ENCODE data around the gene CRYBA1.

The CRYBA1 gene

DNA sequence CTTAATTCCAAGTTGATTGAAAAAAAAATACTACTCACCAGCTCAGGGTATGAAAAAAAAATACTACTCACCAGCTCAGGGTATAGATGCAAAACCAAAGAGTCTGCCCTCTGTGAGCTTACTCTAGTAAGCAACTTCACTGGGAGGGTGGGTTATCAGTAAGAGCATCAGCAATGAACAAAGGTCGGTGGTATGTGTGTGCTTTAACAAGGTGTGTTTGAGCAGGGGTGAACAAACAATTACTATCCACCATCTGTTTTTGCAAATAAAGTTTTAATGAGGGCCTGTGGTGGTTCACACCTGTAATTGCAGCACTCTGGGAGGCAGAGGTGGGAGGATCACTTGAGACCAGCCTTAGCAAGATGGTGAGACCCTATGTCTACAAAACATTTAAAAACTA is 27.3 kb downstream of the CRYBA1 start:
- in situ Hi-C loops (cut with MboI; ENCODE audit: low pct_unique_long_range_greater_than_20kb, low sequenced_read_pairs, unreplicated experiment), result no loop called here
- no peak for DNase-seq (ENCODE audit: low spot score)

DNA sequence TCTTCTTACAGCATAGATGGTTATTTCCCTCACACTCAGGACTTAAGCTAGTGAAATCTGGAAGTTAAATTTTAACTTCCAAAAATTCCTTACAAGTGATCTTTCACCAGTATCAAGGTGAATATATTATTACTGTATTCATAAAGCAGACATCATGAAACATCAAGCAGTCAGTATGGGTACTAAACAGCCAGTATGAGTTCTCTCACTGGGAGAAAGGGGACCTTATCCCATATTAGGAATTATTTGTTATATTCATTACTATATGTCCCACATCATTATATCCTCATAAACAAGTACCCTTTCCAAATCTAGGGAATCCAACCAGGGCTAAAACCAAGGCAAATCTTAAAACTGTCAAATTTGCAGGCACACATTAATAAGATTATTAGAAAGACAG is 32.0 kb downstream of the CRYBA1 start:
- TF ChIP-seq CTCF (IDR thresholded peaks at IDR 0.05; ENCODE audit: extremely low read depth, insufficient read depth, missing control alignments), result no peak
- DNase-seq (ENCODE audit: low spot score), result no peak
- in situ Hi-C loops (cut with MboI; ENCODE audit: low pct_unique_long_range_greater_than_20kb, low sequenced_read_pairs, unreplicated experiment), result no loop called here

More for the DNA sequence above, 27.3 kb downstream of the CRYBA1 start:
- TF ChIP-seq CTCF (IDR thresholded peaks at IDR 0.05; ENCODE audit: extremely low read depth, insufficient read depth, missing control alignments), result no peak

GRCh38 chr17:29279397-29280070 is 32.9 kb downstream of the CRYBA1 start:
- DNase-seq (ENCODE audit: low spot score), result no peak
- in situ Hi-C loops (cut with MboI; ENCODE audit: low pct_unique_long_range_greater_than_20kb, low sequenced_read_pairs, unreplicated experiment), result no loop called here
- no peak for TF ChIP-seq CTCF (IDR thresholded peaks at IDR 0.05; ENCODE audit: extremely low read depth, insufficient read depth, missing control alignments)

DNA sequence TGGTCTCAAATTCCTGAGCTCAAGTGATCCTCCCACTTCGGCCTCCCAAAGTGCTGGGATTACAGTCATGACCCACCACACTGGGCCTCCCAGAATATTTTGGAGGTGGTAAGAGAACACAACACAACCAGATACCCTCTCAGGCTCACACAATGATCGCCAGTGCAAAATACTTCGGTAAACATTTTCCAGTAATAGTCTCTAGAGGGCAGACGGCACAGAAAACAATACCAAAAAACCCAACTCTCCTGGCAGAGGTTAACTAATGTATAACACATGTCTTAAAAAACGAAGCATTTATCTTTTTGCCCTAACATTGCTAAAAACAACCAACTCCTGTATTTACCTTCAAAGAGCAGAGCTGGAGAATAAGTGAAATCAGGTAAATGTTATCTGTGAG is 36.8 kb downstream of the CRYBA1 start:
- TF ChIP-seq CTCF (IDR thresholded peaks at IDR 0.05; ENCODE audit: extremely low read depth, insufficient read depth, missing control alignments), result no peak
- in situ Hi-C loops (cut with MboI; ENCODE audit: low pct_unique_long_range_greater_than_20kb, low sequenced_read_pairs, unreplicated experiment), result no loop called here
- DNase-seq (ENCODE audit: low spot score), result no peak

GRCh38 chr17:29283961-29284360 is 37.3 kb downstream of the CRYBA1 start:
- in situ Hi-C loops (cut with MboI; ENCODE audit: low pct_unique_long_range_greater_than_20kb, low sequenced_read_pairs, unreplicated experiment), result no loop called here
- no peak for DNase-seq (ENCODE audit: low spot score)
- TF ChIP-seq CTCF (IDR thresholded peaks at IDR 0.05; ENCODE audit: extremely low read depth, insufficient read depth, missing control alignments), result no peak

GRCh38 chr17:29289852-29290251 is 43.2 kb downstream of the CRYBA1 start:
- DNase-seq (ENCODE audit: low spot score), result no peak
- TF ChIP-seq CTCF (IDR thresholded peaks at IDR 0.05; ENCODE audit: extremely low read depth, insufficient read depth, missing control alignments), result no peak
- in situ Hi-C loops (cut with MboI; ENCODE audit: low pct_unique_long_range_greater_than_20kb, low sequenced_read_pairs, unreplicated experiment), result no loop called here
